PC-3 (cell line): ENCODE results near the gene HTR3B. TPM values are rescaled to one million over a fixed set of nuclear protein-coding genes. Genes with fewer than 3 reads are reported as not detected.

Experiments
- ATAC-seq: fragments of 200-7000 bp; cut with Tn5 transposase; 2 replicates; pipeline ENCODE4 v1.9.1; 2020; ENCODE audit warnings: mild to moderate bottlenecking, moderate library complexity
- BruUV-seq: library from RNA; stranded (reverse); fragments of 400-500 nt; replicated peaks from 2 replicates; lab custom pipeline; 2021; lab: Mats Ljungman, UMichigan
- CTCF ChIA-PET: fragments of 300-600 bp; sonication (Branson Sonifier 250); formaldehyde crosslinking; loops from one replicate; lab custom pipeline; 2022; ENCODE audit warnings: antibody characterized with exemption; lab: Charles Lee
- POLR2A ChIA-PET: fragments of 300-600 bp; sonication (Branson Sonifier 250); formaldehyde crosslinking; loops from one replicate; lab custom pipeline; 2022; ENCODE audit warnings: antibody characterized with exemption; ENCODE audit not compliant: unreplicated experiment; lab: Charles Lee
- DNase-seq: peaks from one replicate; pipeline ENCODE4 v3.0.0-alpha.2; 2015
- H2AFZ ChIP-seq: fragments of 300-600 bp; sonication (generic); 2 replicates; pipeline ENCODE4 v1.6.0; 2016; ENCODE audit warnings: antibody characterized with exemption, low read length
- H3F3A ChIP-seq: fragments of 300-600 bp; sonication (generic); one replicate; pipeline ENCODE4 v1.6.0; 2017; ENCODE audit warnings: antibody characterized with exemption, low read length, control low read depth, mild to moderate bottlenecking; ENCODE audit not compliant: unreplicated experiment
- H3K27ac ChIP-seq: fragments of 300-600 bp; sonication (generic); 2 replicates; pipeline ENCODE4 v1.5.1; 2016; ENCODE audit warnings: mild to moderate bottlenecking, low read length
- H3K27me3 ChIP-seq: fragments of 300-600 bp; sonication (generic); 2 replicates; pipeline ENCODE4 v1.6.1; 2016; ENCODE audit warnings: low read length, mixed read lengths
- H3K36me3 ChIP-seq: fragments of 300-600 bp; sonication (generic); 2 replicates; pipeline ENCODE4 v1.6.1; 2016; ENCODE audit warnings: low read depth, mixed run types, low read length, mixed read lengths
- H3K4me1 ChIP-seq: fragments of 300-600 bp; sonication (generic); 2 replicates; pipeline ENCODE4 v1.5.1; 2016; ENCODE audit warnings: low read length; ENCODE audit not compliant: insufficient read depth
- H3K4me2 ChIP-seq: fragments of 300-600 bp; sonication (generic); 2 replicates; pipeline ENCODE4 v1.6.0; 2016; ENCODE audit warnings: low read length
- H3K4me3 ChIP-seq: fragments of 300-600 bp; sonication (generic); 2 replicates; pipeline ENCODE4 v1.5.1; 2016; ENCODE audit warnings: mild to moderate bottlenecking, low read length, mixed read lengths
- H3K79me2 ChIP-seq: fragments of 300-600 bp; sonication (generic); 2 replicates; pipeline ENCODE4 v1.6.1; 2017; ENCODE audit warnings: low read length, mixed read lengths
- H3K9ac ChIP-seq: fragments of 300-600 bp; sonication (generic); 2 replicates; pipeline ENCODE4 v1.6.0; 2016; ENCODE audit warnings: mild to moderate bottlenecking, low read length
- H3K9me2 ChIP-seq: fragments of 300-600 bp; sonication (generic); replicated peaks from 2 replicates; pipeline ENCODE4 v1.6.1; 2016; ENCODE audit warnings: mixed run types, low read length, mixed read lengths
- H3K9me3 ChIP-seq: fragments of 300-600 bp; sonication (generic); 2 replicates; pipeline ENCODE4 v1.6.1; 2016; ENCODE audit warnings: low read length, mixed read lengths
- H4K20me1 ChIP-seq: fragments of 300-600 bp; sonication (generic); 2 replicates; pipeline ENCODE4 v1.6.1; 2016; ENCODE audit warnings: low read length, mixed read lengths
- CTCF ChIP-seq: fragments of 300-600 bp; sonication (generic); conservative IDR thresholded peaks from 2 replicates; pipeline ENCODE4 v1.5.1; 2017; ENCODE audit warnings: antibody characterized with exemption, low read depth, mild to moderate bottlenecking, low read length
- EZH2 ChIP-seq: fragments of 300-600 bp; sonication (generic); IDR thresholded peaks from one replicate; pipeline ENCODE4 v1.6.1; 2017; ENCODE audit warnings: antibody characterized with exemption, mild to moderate bottlenecking, low read length; ENCODE audit not compliant: unreplicated experiment
- EZH2phosphoT487 ChIP-seq: fragments of 300-600 bp; sonication (generic); IDR thresholded peaks from 2 replicates; pipeline ENCODE4 v1.6.1; 2018; ENCODE audit warnings: mild to moderate bottlenecking, antibody characterized with exemption, low read length, borderline replicate concordance
- intact Hi-C: fragments of 100-400 bp; cut with micrococcal nuclease; formaldehyde crosslinking; loops from 2 replicates; pipeline ENCODE4 v1.9.0; 2023
- total RNA-seq: library from RNA; depleted of rRNA; stranded (reverse); fragments of >200 nt; gene quantifications from 2 replicates; pipeline ENCODE4 v1.2.3, GENCODE V29; 2014; rRNA removed

Gene HTR3B
- total RNA-seq, 1 experiment from 2014 or later = not detected

- Histone ChIP-seq H3K9ac (no peak overlapping the region), H3F3A (no peaks in the 10 kb centered on the region), H2AFZ (no peak overlapping the region), H3K9me3 (no peaks in the 10 kb centered on the region), H4K20me1 (no peaks in the 10 kb centered on the region), H3K27ac (no peak overlapping the region), H3K27me3 (peaks cover 19% of the 10 kb centered on the region; the same call in 1 of the 2 replicates), H3K79me2 (no peaks in the 10 kb centered on the region), H3K36me3 (no peaks in the 10 kb centered on the region), H3K4me2 (no peak overlapping the region), H3K9me2 (no peaks in the 10 kb centered on the region), H3K4me1 (no peaks in the 10 kb centered on the region), H3K4me3 (no peak overlapping the region)
- CTCF ChIA-PET = no interaction called here
- TF ChIP-seq EZH2 = no peak
- no peak for TF ChIP-seq CTCF
- TF ChIP-seq EZH2phosphoT487 = no peak
- no TSS peak for BruUV-seq
- intact Hi-C loops = no loop called here
- POLR2A ChIA-PET = no interaction called here
- DNase-seq = no peak
- no peak for ATAC-seq
Measured at GRCh38 chr11:113992459-113993110, 88.0 kb downstream of the HTR3B start.

GRCh38 chr11:113994077-113994954 is 89.7 kb downstream of the HTR3B start:
- H3K4me2 ChIP-seq = no peak overlapping the region
- ChIA-PET POLR2A (no interaction called here), CTCF (interaction anchor here (0.6 to 1.1 kb wide), 4 partner anchors 266 to 446 kb away, joined by 3 to 10 read pairs (median 4); no protein-coding TSS in a partner anchor)
- H2AFZ ChIP-seq = no peak overlapping the region
- peak; percentile 43 for DNase-seq
- H3K27me3 ChIP-seq = peaks cover 18% of the 10 kb centered on the region; the same call in 1 of the 2 replicates
- H3K9me2 ChIP-seq = no peaks in the 10 kb centered on the region
- no peak overlapping the region for H3K4me3 ChIP-seq
- no peaks in the 10 kb centered on the region for H3K79me2 ChIP-seq
- BruUV-seq = no TSS peak
- no peaks in the 10 kb centered on the region for H3K9me3 ChIP-seq
- no peak overlapping the region for H3K27ac ChIP-seq
- H3K4me1 ChIP-seq = no peaks in the 10 kb centered on the region
- H4K20me1 ChIP-seq = no peaks in the 10 kb centered on the region
- no peaks in the 10 kb centered on the region for H3F3A ChIP-seq
- intact Hi-C loops = loop anchor here (1.0 to 2.0 kb wide), 2 partner anchors 98 to 268 kb away; no protein-coding TSS in a partner anchor
- H3K9ac ChIP-seq = no peak overlapping the region
- TF ChIP-seq EZH2 = no peak
- TF ChIP-seq CTCF = peak; percentile 89
- TF ChIP-seq EZH2phosphoT487 = no peak
- H3K36me3 ChIP-seq = no peaks in the 10 kb centered on the region
- ATAC-seq = peak; percentile 43; the same call in 1 of the 2 replicates

Other genes starting within 250 kb of the HTR3B start
- 0.07 and 1.4 TPM in 2 replicates for gene TMPRSS5, start 198.5 kb upstream of the HTR3B start, total RNA-seq
- gene ZW10, start 131.1 kb upstream of the HTR3B start, total RNA-seq = 36.5 and 38.4 TPM in 2 replicates
- not detected in 2 replicates for gene CLDN25, start 125.0 kb upstream of the HTR3B start, total RNA-seq
- gene USP28, start 29.2 kb upstream of the HTR3B start, total RNA-seq = 27.7 and 55.8 TPM in 2 replicates
- gene HTR3A, start 70.3 kb downstream of the HTR3B start, total RNA-seq = not detected in 2 replicates
- not detected in 2 replicates for gene ZBTB16, start 154.9 kb downstream of the HTR3B start, total RNA-seq